ENCODE results near the gene BLNK.

- no peak for TF ChIP-seq RCOR1 (IDR thresholded peaks at IDR 0.05; ENCODE audit: borderline replicate concordance in 1 of 2, low read depth in 2 of 2, low read length in 2 of 2)
- TF ChIP-seq CTCF (IDR thresholded peaks at IDR 0.05 in 2 of 3, conservative IDR thresholded peaks at IDR 0.05 in 1 of 3; ENCODE audit: insufficient read depth in 2 of 3, low read depth in 1 of 3, low read length in 3 of 3) = no peak
These were observed 5.5 kb upstream of the BLNK start for GRCh38 chr10:96276831-96277230.

Data from K562 (cell line).